ENCODE measurements around the gene WSCD2. TPM values are rescaled to one million over a fixed set of nuclear protein-coding genes. Genes with fewer than 3 reads are reported as not detected.

WSCD2 gene
- total and polyA plus RNA-seq, 2 of the 4 experiments (the other 2 are of a cell fraction): not detected

GRCh38 chr12:108240928-108241327, 111.8 kb downstream of the WSCD2 start:
- no peak overlapping the region for H4K91ac ChIP-seq (ENCODE audit: insufficient read depth, low read depth, low read length)
- DNase-seq: no peak
- CTCF ChIA-PET: no interaction called here
- H4K8ac ChIP-seq (ENCODE audit: low read depth in 2 of 2, low read length in 2 of 2): no peak overlapping the region
- intact Hi-C loops (cut with micrococcal nuclease): no loop called here
- no peaks in the 10 kb centered on the region for H3K9me3 ChIP-seq (ENCODE audit: control insufficient read depth, insufficient read depth, low read length)
- no peak overlapping the region for H3K23ac ChIP-seq (ENCODE audit: low read depth, low read length)
- no peak overlapping the region for H4K5ac ChIP-seq (ENCODE audit: low read depth, low read length)
- no peak overlapping the region for H3K14ac ChIP-seq (replicated peaks; ENCODE audit: low read depth, low read length)
- WGBS, 2 experiments (ENCODE audit: extremely low coverage in 2 of 2, insufficient read length in 1 of 2): 40% methylated on average over 1 of the region's 4 CpGs; no CpG with 5 or more reads in 1 of the 2 experiments
- no peak overlapping the region for H2AK9ac ChIP-seq (replicated peaks; ENCODE audit: low read depth, low read length, poor library complexity)
- H2BK120ac ChIP-seq (ENCODE audit: low read depth, low read length): no peak overlapping the region
- no peak overlapping the region for H2BK20ac ChIP-seq (ENCODE audit: low read depth, low read length)
- H2BK15ac ChIP-seq (ENCODE audit: low read depth, low read length): no peak overlapping the region
- TF ChIP-seq CEBPB (IDR thresholded peaks at IDR 0.05; ENCODE audit: low read depth, low read length) (no peak), BHLHE40 (IDR thresholded peaks at IDR 0.05; ENCODE audit: low read depth, low read length) (no peak), MAFK (IDR thresholded peaks at IDR 0.05; ENCODE audit: low read depth, low read length) (no peak), RFX5 (IDR thresholded peaks at IDR 0.05; ENCODE audit: low read depth, low read length) (no peak), NFE2L2 (IDR thresholded peaks at IDR 0.05; ENCODE audit: low read depth, low read length) (no peak), FOS (IDR thresholded peaks at IDR 0.05; ENCODE audit: low read depth, low read length) (no peak), POLR2A (IDR thresholded peaks at IDR 0.05; ENCODE audit: low read depth, low read length) (no peak)
- TF ChIP-seq, protein P1, sequence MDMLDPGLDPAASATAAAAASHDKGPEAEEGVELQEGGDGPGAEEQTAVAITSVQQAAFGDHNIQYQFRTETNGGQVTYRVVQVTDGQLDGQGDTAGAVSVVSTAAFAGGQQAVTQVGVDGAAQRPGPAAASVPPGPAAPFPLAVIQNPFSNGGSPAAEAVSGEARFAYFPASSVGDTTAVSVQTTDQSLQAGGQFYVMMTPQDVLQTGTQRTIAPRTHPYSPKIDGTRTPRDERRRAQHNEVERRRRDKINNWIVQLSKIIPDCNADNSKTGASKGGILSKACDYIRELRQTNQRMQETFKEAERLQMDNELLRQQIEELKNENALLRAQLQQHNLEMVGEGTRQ (IDR thresholded peaks at IDR 0.05; ENCODE audit: low read depth, low read length): no peak
- TF ChIP-seq, protein P2, sequence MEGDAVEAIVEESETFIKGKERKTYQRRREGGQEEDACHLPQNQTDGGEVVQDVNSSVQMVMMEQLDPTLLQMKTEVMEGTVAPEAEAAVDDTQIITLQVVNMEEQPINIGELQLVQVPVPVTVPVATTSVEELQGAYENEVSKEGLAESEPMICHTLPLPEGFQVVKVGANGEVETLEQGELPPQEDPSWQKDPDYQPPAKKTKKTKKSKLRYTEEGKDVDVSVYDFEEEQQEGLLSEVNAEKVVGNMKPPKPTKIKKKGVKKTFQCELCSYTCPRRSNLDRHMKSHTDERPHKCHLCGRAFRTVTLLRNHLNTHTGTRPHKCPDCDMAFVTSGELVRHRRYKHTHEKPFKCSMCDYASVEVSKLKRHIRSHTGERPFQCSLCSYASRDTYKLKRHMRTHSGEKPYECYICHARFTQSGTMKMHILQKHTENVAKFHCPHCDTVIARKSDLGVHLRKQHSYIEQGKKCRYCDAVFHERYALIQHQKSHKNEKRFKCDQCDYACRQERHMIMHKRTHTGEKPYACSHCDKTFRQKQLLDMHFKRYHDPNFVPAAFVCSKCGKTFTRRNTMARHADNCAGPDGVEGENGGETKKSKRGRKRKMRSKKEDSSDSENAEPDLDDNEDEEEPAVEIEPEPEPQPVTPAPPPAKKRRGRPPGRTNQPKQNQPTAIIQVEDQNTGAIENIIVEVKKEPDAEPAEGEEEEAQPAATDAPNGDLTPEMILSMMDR (conservative IDR thresholded peaks at IDR 0.05; ENCODE audit: low read depth, low read length): no peak
- H3K4me2 ChIP-seq (ENCODE audit: low read depth, low read length): no peak overlapping the region
- no peaks in the 10 kb centered on the region for H3K4me1 ChIP-seq (ENCODE audit: control insufficient read depth, insufficient read depth, low read length)
- H3K9me1 ChIP-seq (ENCODE audit: insufficient read depth, low read length): no peaks in the 10 kb centered on the region
- H3K79me1 ChIP-seq (ENCODE audit: low read depth in 1 of 2, low read length in 2 of 2): no peaks in the 10 kb centered on the region
- ATAC-seq (ENCODE audit: low read depth): no peak
- dilution Hi-C loops (cut with HindIII; ENCODE audit: low sequenced_read_pairs, unreplicated experiment): no loop called here
- no peak overlapping the region for H3K56ac ChIP-seq (ENCODE audit: extremely low read depth, insufficient read depth, low read length)
- POLR2A ChIA-PET (ENCODE audit: unreplicated experiment): no interaction called here
- H4K20me1 ChIP-seq (ENCODE audit: insufficient read depth, low read length): no peaks in the 10 kb centered on the region
- no peak overlapping the region for H3K9ac ChIP-seq (ENCODE audit: low read depth, low read length)
- H2BK5ac ChIP-seq (ENCODE audit: low read depth, low read length, poor library complexity, severe bottlenecking): no peak overlapping the region
- no peaks in the 10 kb centered on the region for H3K36me3 ChIP-seq (ENCODE audit: control insufficient read depth, insufficient read depth, low read length)
- H3K27me3 ChIP-seq (ENCODE audit: control insufficient read depth, insufficient read depth, low read length): no peaks in the 10 kb centered on the region
- in situ Hi-C loops (cut with MboI; ENCODE audit: low sequenced_read_pairs): no loop called here
- no peak overlapping the region for H3K4me3 ChIP-seq (ENCODE audit: insufficient read depth, low read depth, low read length)
- no TSS peak for BruUV-seq (replicated peaks)
- H3K18ac ChIP-seq (ENCODE audit: low read depth, low read length): no peak overlapping the region
- H3K4ac ChIP-seq (ENCODE audit: low read depth, low read length): no peak overlapping the region
- no peak overlapping the region for H2AFZ ChIP-seq (replicated peaks; ENCODE audit: low read length, poor library complexity)
- H2AK5ac ChIP-seq (ENCODE audit: low read depth, low read length): no peak overlapping the region
- H3K27ac ChIP-seq (ENCODE audit: insufficient read depth, low read length): no peak overlapping the region

Data from IMR-90 (cell line).